ENCODE data around the gene GLIS1.

GRCh38 chr1:53599481-53599880, 139.5 kb downstream of the GLIS1 start:
- TF ChIP-seq EZH2 (IDR thresholded peaks at IDR 0.05) (no peak), POLR2AphosphoS5 (IDR thresholded peaks at IDR 0.05; ENCODE audit: borderline replicate concordance, low read depth, low read length) (no peak)

Data from SK-N-MC (cell line).